GM12891 (cell line): ENCODE data around the gene TPK1.

ENCODE experiments used
- POLR2A ChIP-seq: IDR thresholded peaks from 2 replicates; pipeline ENCODE4 v1.6.1; 2011; ENCODE audit warnings: low read depth, low read length, control low read depth
- POLR2AphosphoS5 ChIP-seq: IDR thresholded peaks from 2 replicates; pipeline ENCODE4 v1.6.1; 2011; ENCODE audit warnings: low read depth, low read length, control low read depth
- POU2F2 ChIP-seq: IDR thresholded peaks from 2 replicates; pipeline ENCODE4 v1.6.1; 2011; ENCODE audit warnings: low read depth, mild to moderate bottlenecking, control low read depth, low read length, moderate library complexity
- SPI1 ChIP-seq: IDR thresholded peaks from 2 replicates; pipeline ENCODE4 v1.6.1; 2011; ENCODE audit warnings: low read depth, low read length, control low read depth
- TAF1 ChIP-seq: IDR thresholded peaks from 2 replicates; pipeline ENCODE4 v1.6.1; 2011; ENCODE audit warnings: low read depth, low read length, control low read depth

GRCh38 chr7:144659211-144659610 lies 176.6 kb downstream of the TPK1 start:
- no peak for TF ChIP-seq POLR2AphosphoS5
- no peak for TF ChIP-seq TAF1
- no peak for TF ChIP-seq POLR2A
- TF ChIP-seq POU2F2 = no peak
- TF ChIP-seq SPI1 = no peak
